Measurements from ENCODE around the gene FSD1. TPM values are rescaled to one million over a fixed set of nuclear protein-coding genes. Genes with fewer than 3 reads are reported as not detected.
"Not testable (repeated sequence)": the region's sequence is repeated elsewhere in the genome, so short reads cannot be mapped to it uniquely, and the experiment has no call there.

The FSD1 gene
- total RNA-seq, 1 donor from 2014 or later: 46.5 TPM

GRCh38 chr19:4328243-4328990 is 24.0 kb downstream of the FSD1 start:
- H3K36me3 Mint-ChIP-seq (ENCODE audit: low read depth): peaks cover 5% of the 10 kb centered on the region
- intact Hi-C loops (cut with micrococcal nuclease): loop anchor here (1.0 to 2.0 kb wide), 8 partner anchors 15 to 308 kb away; partner anchors contain the start of genes CHAF1A, FSD1, MPND and UBXN6
- DNase-seq (ENCODE audit: low spot score): peak; percentile 87
- peak overlapping the region; percentile 90 for H3K27ac Mint-ChIP-seq
- H3K4me3 Mint-ChIP-seq: peak overlapping the region; percentile 84
- no peaks in the 10 kb centered on the region for H3K9me3 Mint-ChIP-seq
- H3K4me1 Mint-ChIP-seq (ENCODE audit: low read depth): peaks cover 15% of the 10 kb centered on the region
- H3K27me3 Mint-ChIP-seq (ENCODE audit: insufficient read depth): peaks cover 9% of the 10 kb centered on the region

DNA sequence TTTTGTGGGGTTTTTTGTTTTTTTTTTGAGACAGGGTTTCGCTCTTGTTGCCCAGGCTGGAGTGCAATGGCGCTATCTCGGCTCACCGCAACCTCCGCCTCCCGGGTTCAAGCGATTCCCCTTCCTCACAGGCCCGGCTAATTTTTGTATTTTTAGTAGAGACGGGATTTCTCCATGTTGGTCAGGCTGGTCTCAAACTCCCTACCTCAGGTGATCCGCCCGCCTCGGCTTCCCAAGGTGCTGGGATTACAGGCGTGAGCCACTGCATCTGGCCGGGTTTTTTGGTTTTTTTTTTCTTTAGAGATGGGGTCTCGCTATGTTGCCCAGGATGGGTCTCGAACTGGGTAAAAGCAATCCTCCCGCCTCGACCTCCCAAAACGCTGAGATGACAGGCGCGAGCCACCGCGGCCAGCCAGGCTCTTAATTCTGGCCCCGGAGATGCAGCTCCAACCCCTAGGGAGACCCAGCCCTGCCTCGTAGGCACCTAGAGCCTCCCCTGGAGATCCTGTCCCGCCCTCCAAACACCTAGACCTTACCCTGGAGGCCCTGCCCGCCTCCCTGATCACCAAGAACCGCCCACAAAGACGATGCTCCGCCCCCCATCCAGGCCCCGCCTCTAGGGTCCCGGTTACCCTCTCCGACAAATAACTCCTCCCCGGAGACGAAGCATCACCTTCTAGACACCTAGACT is 24.7 kb downstream of the FSD1 start:
- not testable (repeated sequence) for DNase-seq (ENCODE audit: low spot score); H3K9me3 Mint-ChIP-seq; H3K27me3 Mint-ChIP-seq (ENCODE audit: insufficient read depth); H3K36me3 Mint-ChIP-seq (ENCODE audit: low read depth)
- intact Hi-C loops (cut with micrococcal nuclease): loop anchor here (1.0 to 2.0 kb wide), 8 partner anchors 14 to 308 kb away; partner anchors contain the start of genes CHAF1A, FSD1, MPND and UBXN6
- Mint-ChIP-seq H3K27ac (peak overlapping the region; percentile 90), H3K4me1 (ENCODE audit: low read depth) (peaks cover 15% of the 10 kb centered on the region), H3K4me3 (peak overlapping the region; percentile 84)

DNA sequence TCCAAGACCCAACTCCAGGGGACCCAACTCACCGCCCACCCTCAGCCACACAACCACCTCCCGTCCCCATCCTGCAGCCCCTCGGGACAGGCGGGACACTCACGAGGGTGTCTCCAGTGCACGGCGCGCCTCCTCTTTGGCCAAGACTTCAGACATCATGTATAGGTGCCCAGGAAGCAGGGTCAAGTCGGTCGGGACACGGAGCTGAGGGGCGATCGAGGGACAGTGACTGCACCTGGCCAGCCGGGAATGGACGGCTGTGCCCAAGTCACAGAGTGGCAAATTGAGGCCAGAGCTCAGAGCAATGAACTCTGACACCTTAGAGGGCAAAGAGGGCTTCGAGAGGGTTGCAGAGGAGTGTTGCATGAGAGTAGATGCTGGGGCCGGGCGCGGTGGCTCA is 25.5 kb downstream of the FSD1 start:
- no peak for DNase-seq (ENCODE audit: low spot score)
- peaks cover 15% of the 10 kb centered on the region for H3K4me1 Mint-ChIP-seq (ENCODE audit: low read depth)
- intact Hi-C loops (cut with micrococcal nuclease): loop anchor here (2.0 kb wide), 1 partner anchor 307 kb away; no protein-coding TSS in a partner anchor
- peaks cover 14% of the 10 kb centered on the region for H3K36me3 Mint-ChIP-seq (ENCODE audit: low read depth)
- H3K4me3 Mint-ChIP-seq: peak overlapping the region; percentile 42
- H3K27ac Mint-ChIP-seq: no peak overlapping the region
- H3K9me3 Mint-ChIP-seq: peaks cover 6% of the 10 kb centered on the region
- H3K27me3 Mint-ChIP-seq (ENCODE audit: insufficient read depth): peaks cover 9% of the 10 kb centered on the region

GRCh38 chr19:4334929-4335570 is 30.7 kb downstream of the FSD1 start:
- Mint-ChIP-seq H3K9me3 (peaks cover 13% of the 10 kb centered on the region), H3K36me3 (ENCODE audit: low read depth) (peaks cover 15% of the 10 kb centered on the region), H3K4me1 (ENCODE audit: low read depth) (peaks cover 29% of the 10 kb centered on the region), H3K4me3 (no peak overlapping the region), H3K27ac (peak overlapping the region; percentile 18), H3K27me3 (ENCODE audit: insufficient read depth) (no peaks in the 10 kb centered on the region)
- DNase-seq (ENCODE audit: low spot score): no peak
- intact Hi-C loops (cut with micrococcal nuclease): no loop called here

GRCh38 chr19:4337906-4338440 is 33.6 kb downstream of the FSD1 start:
- DNase-seq (ENCODE audit: low spot score): no peak

GRCh38 chr19:4338441-4339355 is 34.3 kb downstream of the FSD1 start, which contains the start of gene STAP2:
Gene STAP2 (minus strand): TSS chr19:4338827. CDS start chr19:4338753, 74 bp downstream.
- H3K27me3 Mint-ChIP-seq (ENCODE audit: insufficient read depth): no peaks in the 10 kb centered on the region
- H3K9me3 Mint-ChIP-seq: peaks cover 13% of the 10 kb centered on the region
- H3K4me3 Mint-ChIP-seq: peak within 1 kb of the TSS; percentile 81
- H3K36me3 Mint-ChIP-seq (ENCODE audit: low read depth): peaks cover 14% of the 10 kb centered on the region
- intact Hi-C loops (cut with micrococcal nuclease): loop anchor here (1.0 kb wide), 1 partner anchor 71 kb away; no protein-coding TSS in a partner anchor
- peaks cover 29% of the 10 kb centered on the region for H3K4me1 Mint-ChIP-seq (ENCODE audit: low read depth)
- peak within 1 kb of the TSS; percentile 89 for H3K27ac Mint-ChIP-seq
- no peak for DNase-seq (ENCODE audit: low spot score)

More at GRCh38 chr19:4337906-4338440, 33.6 kb downstream of the FSD1 start:
- Mint-ChIP-seq H3K27ac (peak overlapping the region; percentile 89), H3K36me3 (ENCODE audit: low read depth) (peaks cover 15% of the 10 kb centered on the region), H3K4me3 (peak overlapping the region; percentile 81), H3K27me3 (ENCODE audit: insufficient read depth) (no peaks in the 10 kb centered on the region), H3K4me1 (ENCODE audit: low read depth) (peaks cover 29% of the 10 kb centered on the region), H3K9me3 (peaks cover 13% of the 10 kb centered on the region)
- intact Hi-C loops (cut with micrococcal nuclease): no loop called here

- Mint-ChIP-seq H3K36me3 (ENCODE audit: low read depth) (peaks cover 3% of the 10 kb centered on the region), H3K9me3 (no peaks in the 10 kb centered on the region), H3K4me3 (peak overlapping the region; percentile 91), H3K27ac (peak overlapping the region; percentile 90), H3K4me1 (ENCODE audit: low read depth) (peaks cover 20% of the 10 kb centered on the region), H3K27me3 (ENCODE audit: insufficient read depth) (no peaks in the 10 kb centered on the region)
- intact Hi-C loops (cut with micrococcal nuclease): loop anchor here (1.0 to 2.0 kb wide), 7 partner anchors 10 to 769 kb away; partner anchors contain the start of genes APBA3, FSD1, HMG20B and UBXN6
- DNase-seq (ENCODE audit: low spot score): no peak
Observed at GRCh38 chr19:4342314-4342614, 37.9 kb downstream of the FSD1 start.

GRCh38 chr19:4342615-4343369 is 38.4 kb downstream of the FSD1 start:
- peaks cover 3% of the 10 kb centered on the region for H3K36me3 Mint-ChIP-seq (ENCODE audit: low read depth)
- H3K27me3 Mint-ChIP-seq (ENCODE audit: insufficient read depth): no peaks in the 10 kb centered on the region
- intact Hi-C loops (cut with micrococcal nuclease): loop anchor here (1.0 to 2.0 kb wide), 11 partner anchors 10 to 770 kb away; partner anchors contain the start of genes APBA3, FSD1, HMG20B and SH3GL1
- H3K9me3 Mint-ChIP-seq: no peaks in the 10 kb centered on the region
- peak overlapping the region; percentile 91 for H3K4me3 Mint-ChIP-seq
- peaks cover 18% of the 10 kb centered on the region for H3K4me1 Mint-ChIP-seq (ENCODE audit: low read depth)
- peak; percentile 92 for DNase-seq (ENCODE audit: low spot score)
- peak overlapping the region; percentile 90 for H3K27ac Mint-ChIP-seq

- Mint-ChIP-seq H3K4me3 (peak within 1 kb of the TSS; percentile 91), H3K4me1 (ENCODE audit: low read depth) (peaks cover 9% of the 10 kb centered on the region), H3K36me3 (ENCODE audit: low read depth) (peaks cover 3% of the 10 kb centered on the region), H3K27ac (peak within 1 kb of the TSS; percentile 90), H3K27me3 (ENCODE audit: insufficient read depth) (no peaks in the 10 kb centered on the region), H3K9me3 (no peaks in the 10 kb centered on the region)
- intact Hi-C loops (cut with micrococcal nuclease): loop anchor here (1.0 to 2.0 kb wide), 8 partner anchors 15 to 771 kb away; partner anchors contain the start of genes APBA3, HMG20B, SH3GL1 and UBXN6
- peak; percentile 96 for DNase-seq (ENCODE audit: low spot score)
Observed at GRCh38 chr19:4343370-4344307, 39.2 kb downstream of the FSD1 start, which contains the start of gene MPND. Gene MPND (plus strand): TSS chr19:4343562. CDS start chr19:4343594, 32 bp downstream.

- intact Hi-C loops (cut with micrococcal nuclease): no loop called here
- peaks cover 5% of the 10 kb centered on the region for H3K36me3 Mint-ChIP-seq (ENCODE audit: low read depth)
- no peak overlapping the region for H3K27ac Mint-ChIP-seq
- no peak for DNase-seq (ENCODE audit: low spot score)
- peak overlapping the region; percentile 61 for H3K4me3 Mint-ChIP-seq
- H3K27me3 Mint-ChIP-seq (ENCODE audit: insufficient read depth): no peaks in the 10 kb centered on the region
- H3K4me1 Mint-ChIP-seq (ENCODE audit: low read depth): no peaks in the 10 kb centered on the region
- no peaks in the 10 kb centered on the region for H3K9me3 Mint-ChIP-seq
Observed at GRCh38 chr19:4345342-4346019, 41.1 kb downstream of the FSD1 start.
